GM23338 (cell line): ENCODE results near the gene TMEM120B. TPM values are rescaled to one million over a fixed set of nuclear protein-coding genes. Genes with fewer than 3 reads are reported as not detected.

Source experiments
- ATAC-seq: fragments of 200-7000 bp; cut with Tn5 transposase; 3 replicates; pipeline ENCODE4 v1.9.1; 2020
- DNase-seq: peaks from one replicate; pipeline ENCODE4 v3.0.0-alpha.2; 2015; ENCODE audit warnings: low spot score
- H2AFZ ChIP-seq: fragments of 200-600 bp; sonication (generic); 2 replicates; pipeline ENCODE4 v1.8.0; 2016; ENCODE audit warnings: antibody characterized with exemption, mild to moderate bottlenecking, moderate library complexity
- H3F3A ChIP-seq: fragments of 200-600 bp; sonication (generic); replicated peaks from 2 replicates; pipeline ENCODE4 v1.8.0; 2017; ENCODE audit warnings: antibody characterized with exemption, mixed run types, low read depth
- H3K27ac ChIP-seq: fragments of 200-600 bp; sonication (generic); 2 replicates; pipeline ENCODE4 v1.6.1; 2016; ENCODE audit warnings: low read depth
- H3K27me3 ChIP-seq: fragments of 200-600 bp; sonication (generic); 2 replicates; pipeline ENCODE4 v1.8.0; 2016; ENCODE audit warnings: mild to moderate bottlenecking, mixed run types, moderate library complexity; ENCODE audit not compliant: insufficient read depth
- H3K36me3 ChIP-seq: fragments of 200-600 bp; sonication (generic); 2 replicates; pipeline ENCODE4 v1.8.0; 2016; ENCODE audit warnings: mild to moderate bottlenecking; ENCODE audit not compliant: insufficient read depth
- H3K4me1 ChIP-seq: fragments of 200-600 bp; sonication (generic); 2 replicates; pipeline ENCODE4 v1.8.0; 2016; ENCODE audit warnings: mild to moderate bottlenecking, moderate library complexity; ENCODE audit not compliant: insufficient read depth
- H3K4me2 ChIP-seq: fragments of 200-600 bp; sonication (generic); 2 replicates; pipeline ENCODE4 v1.7.1; 2017; ENCODE audit warnings: mixed run types
- H3K4me3 ChIP-seq: fragments of 200-600 bp; sonication (generic); 2 replicates; pipeline ENCODE4 v1.6.1; 2016; ENCODE audit warnings: mixed run types
- H3K79me2 ChIP-seq: fragments of 200-600 bp; sonication (generic); replicated peaks from 2 replicates; pipeline ENCODE4 v1.8.0; 2017; ENCODE audit warnings: mild to moderate bottlenecking; ENCODE audit not compliant: insufficient read depth
- H3K9me2 ChIP-seq: fragments of 200-600 bp; sonication (generic); 2 replicates; pipeline ENCODE4 v1.8.0; 2017; ENCODE audit not compliant: insufficient read depth
- H4K20me1 ChIP-seq: fragments of 200-600 bp; sonication (generic); replicated peaks from 2 replicates; pipeline ENCODE4 v1.8.0; 2017; ENCODE audit warnings: mild to moderate bottlenecking; ENCODE audit not compliant: insufficient read depth
- H3K27ac Mint-ChIP-seq: 2 replicates; pipeline ENCODE4 v1.8.0; 2020; ENCODE audit warnings: inconsistent platforms, mild to moderate bottlenecking, moderate library complexity, mixed read lengths
- H3K27me3 Mint-ChIP-seq: 3 replicates; pipeline ENCODE4 v1.8.0; 2022; ENCODE audit warnings: low read depth, mild to moderate bottlenecking, moderate library complexity, mixed read lengths, inconsistent platforms; ENCODE audit not compliant: insufficient read depth, poor library complexity
- H3K36me3 Mint-ChIP-seq: 3 replicates; pipeline ENCODE4 v1.8.0; 2021; ENCODE audit warnings: low read depth, mild to moderate bottlenecking, inconsistent platforms, moderate library complexity, mixed read lengths
- H3K4me1 Mint-ChIP-seq: 3 replicates; pipeline ENCODE4 v1.8.0; 2020; ENCODE audit warnings: mild to moderate bottlenecking, inconsistent platforms, mixed read lengths
- H3K4me3 Mint-ChIP-seq: 3 replicates; pipeline ENCODE4 v1.8.0; 2021; ENCODE audit warnings: moderate library complexity, mild to moderate bottlenecking, inconsistent platforms, mixed read lengths
- H3K9me3 Mint-ChIP-seq: 3 replicates; pipeline ENCODE4 v1.8.0; 2020; ENCODE audit warnings: moderate library complexity, mild to moderate bottlenecking, inconsistent platforms, mixed read lengths
- CREB1 ChIP-seq: fragments of 250-450 bp; sonication (Bioruptor Pico); IDR thresholded peaks from 2 replicates; pipeline ENCODE4 v1.5.0; 2020; ENCODE audit warnings: low read depth, mild to moderate bottlenecking, moderate library complexity
- EZH2 ChIP-seq: fragments of 200-600 bp; sonication (generic); IDR thresholded peaks from one replicate; pipeline ENCODE4 v1.8.0; 2017; ENCODE audit warnings: antibody characterized with exemption, mild to moderate bottlenecking, low read depth; ENCODE audit not compliant: unreplicated experiment
- EZH2phosphoT487 ChIP-seq: fragments of 200-600 bp; sonication (generic); IDR thresholded peaks from one replicate; pipeline ENCODE4 v1.8.1; 2018; ENCODE audit warnings: antibody characterized with exemption; ENCODE audit not compliant: unreplicated experiment
- JUNB ChIP-seq: IDR thresholded peaks from one replicate; pipeline ENCODE4 v1.6.1; 2016; ENCODE audit warnings: antibody characterized with exemption; ENCODE audit not compliant: unreplicated experiment
- NANOG ChIP-seq: IDR thresholded peaks from 2 replicates; pipeline ENCODE4 v1.6.1; 2016; ENCODE audit warnings: antibody characterized with exemption, borderline replicate concordance
- POLR2AphosphoS5 ChIP-seq: IDR thresholded peaks from 2 replicates; pipeline ENCODE4 v1.6.1; 2016; ENCODE audit warnings: antibody characterized with exemption, low read depth
- STAT1 ChIP-seq: IDR thresholded peaks from one replicate; pipeline ENCODE4 v1.6.1; 2016; ENCODE audit warnings: antibody characterized with exemption; ENCODE audit not compliant: unreplicated experiment
- ZNF114 ChIP-seq: fragments of 250-450 bp; sonication (Bioruptor Pico); IDR thresholded peaks from 2 replicates; pipeline ENCODE4 v1.5.0; 2020; ENCODE audit warnings: mild to moderate bottlenecking, moderate library complexity
- ZNF331 ChIP-seq: fragments of 250-450 bp; sonication (Bioruptor Pico); IDR thresholded peaks from 2 replicates; pipeline ENCODE4 v1.5.0; 2020; ENCODE audit warnings: low read depth, mild to moderate bottlenecking, moderate library complexity
- polyA plus RNA-seq: library from polyadenylated mRNA; unstranded; fragments of >200 nt; fragmentation: Nextera tagmentation; extraction: Ambion mirVana; gene quantifications from 2 replicates; pipeline ENCODE4 v1.2.1, GENCODE V29; 2016
- total RNA-seq: library from RNA; depleted of rRNA; stranded (reverse); fragments of >200 nt; shearing (Covaris generic); gene quantifications from 2 replicates; pipeline ENCODE4 v1.2.3, GENCODE V29; 2014
- TF ChIP-seq, protein P1 (sequence below): fragments of 250-450 bp; sonication (Bioruptor Pico); IDR thresholded peaks from 2 replicates; pipeline ENCODE4 v1.5.0; 2020; ENCODE audit warnings: mild to moderate bottlenecking, moderate library complexity
- TF ChIP-seq, protein P2 (sequence below): IDR thresholded peaks from 2 replicates; pipeline ENCODE4 v1.6.1; 2016; ENCODE audit warnings: antibody characterized with exemption
- TF ChIP-seq, protein P3 (sequence below): IDR thresholded peaks from one replicate; pipeline ENCODE4 v1.6.1; 2018; ENCODE audit warnings: antibody characterized with exemption; ENCODE audit not compliant: unreplicated experiment
- TF ChIP-seq, protein P4 (sequence below), 2 experiments: fragments of 200-600 bp in 1 of 2; sonication (generic) in 1 of 2; conservative IDR thresholded peaks; 2 replicates each; pipeline versions ENCODE4 v1.5.1 to v1.6.1; 2016 to 2017; ENCODE audit warnings: antibody characterized with exemption in 2 of 2, low read depth in 2 of 2, mild to moderate bottlenecking in 2 of 2, moderate library complexity in 1 of 2

Gene TMEM120B
- total and polyA plus RNA-seq, 2 experiments from 2014 or later = 15.0 to 36.0 TPM

DNA sequence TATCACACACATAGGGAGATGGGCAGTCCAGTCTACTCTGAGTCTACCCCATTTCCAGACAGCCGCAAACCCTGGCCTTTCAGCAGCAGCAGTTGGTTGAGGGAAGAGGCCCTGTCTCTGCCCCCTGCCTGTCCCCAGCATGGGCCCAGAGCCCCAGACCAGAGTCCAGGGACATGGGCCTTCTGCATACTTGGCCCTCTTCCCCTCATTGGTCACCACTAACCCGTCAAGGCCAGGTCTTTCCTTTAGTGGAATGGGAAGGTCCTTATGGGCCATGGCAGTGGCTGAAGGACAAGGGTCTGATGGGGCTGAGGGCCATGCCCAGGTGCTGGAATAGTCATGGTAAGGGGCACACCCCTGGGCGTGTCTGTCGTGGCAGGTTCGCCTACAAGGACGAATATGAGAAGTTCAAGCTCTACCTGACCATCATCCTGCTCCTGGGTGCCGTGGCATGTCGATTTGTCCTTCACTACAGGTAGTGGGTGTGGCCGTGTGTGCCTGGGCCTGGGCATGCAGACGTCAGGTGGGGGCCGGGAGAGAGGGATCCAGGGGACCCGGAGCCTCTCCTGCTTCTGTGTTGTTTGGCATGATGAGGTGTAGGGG is 39.3 kb downstream of the TMEM120B start:
- Histone ChIP-seq H2AFZ (no peak overlapping the region), H3K4me3 (no peak overlapping the region), H3K79me2 (no peaks in the 10 kb centered on the region), H3K27me3 (no peaks in the 10 kb centered on the region), H3K4me2 (no peak overlapping the region), H3K4me1 (no peaks in the 10 kb centered on the region), H3F3A (peaks cover 13% of the 10 kb centered on the region; the same call in 1 of the 2 replicates), H4K20me1 (no peaks in the 10 kb centered on the region), H3K36me3 (no peaks in the 10 kb centered on the region; the same call in 1 of the 2 replicates), H3K27ac (no peak overlapping the region), H3K9me2 (no peaks in the 10 kb centered on the region)
- ATAC-seq (no peak), DNase-seq (no peak)
- no peak overlapping the region for H3K27ac Mint-ChIP-seq
- H3K27me3 Mint-ChIP-seq = peaks cover 2% of the 10 kb centered on the region
- no peak for TF ChIP-seq EZH2phosphoT487
- TF ChIP-seq ZNF331 (CRISPR knock-in tag) = no peak
- TF ChIP-seq JUNB = no peak
- no peak for TF ChIP-seq EZH2
- TF ChIP-seq STAT1 = no peak
- no peak for TF ChIP-seq CREB1
- TF ChIP-seq, protein P1, sequence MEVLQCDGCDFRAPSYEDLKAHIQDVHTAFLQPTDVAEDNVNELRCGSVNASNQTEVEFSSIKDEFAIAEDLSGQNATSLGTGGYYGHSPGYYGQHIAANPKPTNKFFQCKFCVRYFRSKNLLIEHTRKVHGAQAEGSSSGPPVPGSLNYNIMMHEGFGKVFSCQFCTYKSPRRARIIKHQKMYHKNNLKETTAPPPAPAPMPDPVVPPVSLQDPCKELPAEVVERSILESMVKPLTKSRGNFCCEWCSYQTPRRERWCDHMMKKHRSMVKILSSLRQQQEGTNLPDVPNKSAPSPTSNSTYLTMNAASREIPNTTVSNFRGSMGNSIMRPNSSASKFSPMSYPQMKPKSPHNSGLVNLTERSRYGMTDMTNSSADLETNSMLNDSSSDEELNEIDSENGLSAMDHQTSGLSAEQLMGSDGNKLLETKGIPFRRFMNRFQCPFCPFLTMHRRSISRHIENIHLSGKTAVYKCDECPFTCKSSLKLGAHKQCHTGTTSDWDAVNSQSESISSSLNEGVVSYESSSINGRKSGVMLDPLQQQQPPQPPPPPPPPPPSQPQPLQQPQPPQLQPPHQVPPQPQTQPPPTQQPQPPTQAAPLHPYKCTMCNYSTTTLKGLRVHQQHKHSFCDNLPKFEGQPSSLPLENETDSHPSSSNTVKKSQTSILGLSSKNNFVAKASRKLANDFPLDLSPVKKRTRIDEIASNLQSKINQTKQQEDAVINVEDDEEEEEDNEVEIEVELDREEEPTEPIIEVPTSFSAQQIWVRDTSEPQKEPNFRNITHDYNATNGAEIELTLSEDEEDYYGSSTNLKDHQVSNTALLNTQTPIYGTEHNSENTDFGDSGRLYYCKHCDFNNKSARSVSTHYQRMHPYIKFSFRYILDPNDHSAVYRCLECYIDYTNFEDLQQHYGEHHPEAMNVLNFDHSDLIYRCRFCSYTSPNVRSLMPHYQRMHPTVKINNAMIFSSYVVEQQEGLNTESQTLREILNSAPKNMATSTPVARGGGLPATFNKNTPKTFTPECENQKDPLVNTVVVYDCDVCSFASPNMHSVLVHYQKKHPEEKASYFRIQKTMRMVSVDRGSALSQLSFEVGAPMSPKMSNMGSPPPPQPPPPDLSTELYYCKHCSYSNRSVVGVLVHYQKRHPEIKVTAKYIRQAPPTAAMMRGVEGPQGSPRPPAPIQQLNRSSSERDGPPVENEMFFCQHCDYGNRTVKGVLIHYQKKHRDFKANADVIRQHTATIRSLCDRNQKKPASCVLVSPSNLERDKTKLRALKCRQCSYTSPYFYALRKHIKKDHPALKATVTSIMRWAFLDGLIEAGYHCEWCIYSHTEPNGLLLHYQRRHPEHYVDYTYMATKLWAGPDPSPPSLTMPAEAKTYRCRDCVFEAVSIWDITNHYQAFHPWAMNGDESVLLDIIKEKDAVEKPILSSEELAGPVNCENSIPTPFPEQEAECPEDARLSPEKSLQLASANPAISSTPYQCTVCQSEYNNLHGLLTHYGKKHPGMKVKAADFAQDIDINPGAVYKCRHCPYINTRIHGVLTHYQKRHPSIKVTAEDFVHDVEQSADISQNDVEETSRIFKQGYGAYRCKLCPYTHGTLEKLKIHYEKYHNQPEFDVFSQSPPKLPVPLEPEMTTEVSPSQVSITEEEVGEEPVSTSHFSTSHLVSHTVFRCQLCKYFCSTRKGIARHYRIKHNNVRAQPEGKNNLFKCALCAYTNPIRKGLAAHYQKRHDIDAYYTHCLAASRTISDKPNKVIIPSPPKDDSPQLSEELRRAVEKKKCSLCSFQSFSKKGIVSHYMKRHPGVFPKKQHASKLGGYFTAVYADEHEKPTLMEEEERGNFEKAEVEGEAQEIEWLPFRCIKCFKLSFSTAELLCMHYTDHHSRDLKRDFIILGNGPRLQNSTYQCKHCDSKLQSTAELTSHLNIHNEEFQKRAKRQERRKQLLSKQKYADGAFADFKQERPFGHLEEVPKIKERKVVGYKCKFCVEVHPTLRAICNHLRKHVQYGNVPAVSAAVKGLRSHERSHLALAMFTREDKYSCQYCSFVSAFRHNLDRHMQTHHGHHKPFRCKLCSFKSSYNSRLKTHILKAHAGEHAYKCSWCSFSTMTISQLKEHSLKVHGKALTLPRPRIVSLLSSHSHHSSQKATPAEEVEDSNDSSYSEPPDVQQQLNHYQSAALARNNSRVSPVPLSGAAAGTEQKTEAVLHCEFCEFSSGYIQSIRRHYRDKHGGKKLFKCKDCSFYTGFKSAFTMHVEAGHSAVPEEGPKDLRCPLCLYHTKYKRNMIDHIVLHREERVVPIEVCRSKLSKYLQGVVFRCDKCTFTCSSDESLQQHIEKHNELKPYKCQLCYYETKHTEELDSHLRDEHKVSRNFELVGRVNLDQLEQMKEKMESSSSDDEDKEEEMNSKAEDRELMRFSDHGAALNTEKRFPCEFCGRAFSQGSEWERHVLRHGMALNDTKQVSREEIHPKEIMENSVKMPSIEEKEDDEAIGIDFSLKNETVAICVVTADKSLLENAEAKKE = no peak
- TF ChIP-seq POLR2AphosphoS5 = no peak
- no peak for TF ChIP-seq ZNF114 (CRISPR knock-in tag)
- TF ChIP-seq, protein P2, sequence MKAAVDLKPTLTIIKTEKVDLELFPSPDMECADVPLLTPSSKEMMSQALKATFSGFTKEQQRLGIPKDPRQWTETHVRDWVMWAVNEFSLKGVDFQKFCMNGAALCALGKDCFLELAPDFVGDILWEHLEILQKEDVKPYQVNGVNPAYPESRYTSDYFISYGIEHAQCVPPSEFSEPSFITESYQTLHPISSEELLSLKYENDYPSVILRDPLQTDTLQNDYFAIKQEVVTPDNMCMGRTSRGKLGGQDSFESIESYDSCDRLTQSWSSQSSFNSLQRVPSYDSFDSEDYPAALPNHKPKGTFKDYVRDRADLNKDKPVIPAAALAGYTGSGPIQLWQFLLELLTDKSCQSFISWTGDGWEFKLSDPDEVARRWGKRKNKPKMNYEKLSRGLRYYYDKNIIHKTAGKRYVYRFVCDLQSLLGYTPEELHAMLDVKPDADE = no peak
- TF ChIP-seq, protein P3, sequence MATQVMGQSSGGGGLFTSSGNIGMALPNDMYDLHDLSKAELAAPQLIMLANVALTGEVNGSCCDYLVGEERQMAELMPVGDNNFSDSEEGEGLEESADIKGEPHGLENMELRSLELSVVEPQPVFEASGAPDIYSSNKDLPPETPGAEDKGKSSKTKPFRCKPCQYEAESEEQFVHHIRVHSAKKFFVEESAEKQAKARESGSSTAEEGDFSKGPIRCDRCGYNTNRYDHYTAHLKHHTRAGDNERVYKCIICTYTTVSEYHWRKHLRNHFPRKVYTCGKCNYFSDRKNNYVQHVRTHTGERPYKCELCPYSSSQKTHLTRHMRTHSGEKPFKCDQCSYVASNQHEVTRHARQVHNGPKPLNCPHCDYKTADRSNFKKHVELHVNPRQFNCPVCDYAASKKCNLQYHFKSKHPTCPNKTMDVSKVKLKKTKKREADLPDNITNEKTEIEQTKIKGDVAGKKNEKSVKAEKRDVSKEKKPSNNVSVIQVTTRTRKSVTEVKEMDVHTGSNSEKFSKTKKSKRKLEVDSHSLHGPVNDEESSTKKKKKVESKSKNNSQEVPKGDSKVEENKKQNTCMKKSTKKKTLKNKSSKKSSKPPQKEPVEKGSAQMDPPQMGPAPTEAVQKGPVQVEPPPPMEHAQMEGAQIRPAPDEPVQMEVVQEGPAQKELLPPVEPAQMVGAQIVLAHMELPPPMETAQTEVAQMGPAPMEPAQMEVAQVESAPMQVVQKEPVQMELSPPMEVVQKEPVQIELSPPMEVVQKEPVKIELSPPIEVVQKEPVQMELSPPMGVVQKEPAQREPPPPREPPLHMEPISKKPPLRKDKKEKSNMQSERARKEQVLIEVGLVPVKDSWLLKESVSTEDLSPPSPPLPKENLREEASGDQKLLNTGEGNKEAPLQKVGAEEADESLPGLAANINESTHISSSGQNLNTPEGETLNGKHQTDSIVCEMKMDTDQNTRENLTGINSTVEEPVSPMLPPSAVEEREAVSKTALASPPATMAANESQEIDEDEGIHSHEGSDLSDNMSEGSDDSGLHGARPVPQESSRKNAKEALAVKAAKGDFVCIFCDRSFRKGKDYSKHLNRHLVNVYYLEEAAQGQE = no peak
- TF ChIP-seq, protein P4, sequence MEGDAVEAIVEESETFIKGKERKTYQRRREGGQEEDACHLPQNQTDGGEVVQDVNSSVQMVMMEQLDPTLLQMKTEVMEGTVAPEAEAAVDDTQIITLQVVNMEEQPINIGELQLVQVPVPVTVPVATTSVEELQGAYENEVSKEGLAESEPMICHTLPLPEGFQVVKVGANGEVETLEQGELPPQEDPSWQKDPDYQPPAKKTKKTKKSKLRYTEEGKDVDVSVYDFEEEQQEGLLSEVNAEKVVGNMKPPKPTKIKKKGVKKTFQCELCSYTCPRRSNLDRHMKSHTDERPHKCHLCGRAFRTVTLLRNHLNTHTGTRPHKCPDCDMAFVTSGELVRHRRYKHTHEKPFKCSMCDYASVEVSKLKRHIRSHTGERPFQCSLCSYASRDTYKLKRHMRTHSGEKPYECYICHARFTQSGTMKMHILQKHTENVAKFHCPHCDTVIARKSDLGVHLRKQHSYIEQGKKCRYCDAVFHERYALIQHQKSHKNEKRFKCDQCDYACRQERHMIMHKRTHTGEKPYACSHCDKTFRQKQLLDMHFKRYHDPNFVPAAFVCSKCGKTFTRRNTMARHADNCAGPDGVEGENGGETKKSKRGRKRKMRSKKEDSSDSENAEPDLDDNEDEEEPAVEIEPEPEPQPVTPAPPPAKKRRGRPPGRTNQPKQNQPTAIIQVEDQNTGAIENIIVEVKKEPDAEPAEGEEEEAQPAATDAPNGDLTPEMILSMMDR (conservative IDR thresholded peaks at IDR 0.05; ENCODE audit: low read depth in 2 of 2) = no peak
- TF ChIP-seq NANOG = no peak
- H3K9me3 Mint-ChIP-seq = no peaks in the 10 kb centered on the region
- no peak overlapping the region for H3K4me3 Mint-ChIP-seq
- no peaks in the 10 kb centered on the region for H3K4me1 Mint-ChIP-seq
- peaks cover 16% of the 10 kb centered on the region for H3K36me3 Mint-ChIP-seq
